ENCODE measurements around the gene CCNE1. TPM values are rescaled to one million over a fixed set of nuclear protein-coding genes. Genes with fewer than 3 reads are reported as not detected.

CCNE1 gene
- total RNA-seq, 1 donor from 2014 or later: 16.5 TPM

DNA sequence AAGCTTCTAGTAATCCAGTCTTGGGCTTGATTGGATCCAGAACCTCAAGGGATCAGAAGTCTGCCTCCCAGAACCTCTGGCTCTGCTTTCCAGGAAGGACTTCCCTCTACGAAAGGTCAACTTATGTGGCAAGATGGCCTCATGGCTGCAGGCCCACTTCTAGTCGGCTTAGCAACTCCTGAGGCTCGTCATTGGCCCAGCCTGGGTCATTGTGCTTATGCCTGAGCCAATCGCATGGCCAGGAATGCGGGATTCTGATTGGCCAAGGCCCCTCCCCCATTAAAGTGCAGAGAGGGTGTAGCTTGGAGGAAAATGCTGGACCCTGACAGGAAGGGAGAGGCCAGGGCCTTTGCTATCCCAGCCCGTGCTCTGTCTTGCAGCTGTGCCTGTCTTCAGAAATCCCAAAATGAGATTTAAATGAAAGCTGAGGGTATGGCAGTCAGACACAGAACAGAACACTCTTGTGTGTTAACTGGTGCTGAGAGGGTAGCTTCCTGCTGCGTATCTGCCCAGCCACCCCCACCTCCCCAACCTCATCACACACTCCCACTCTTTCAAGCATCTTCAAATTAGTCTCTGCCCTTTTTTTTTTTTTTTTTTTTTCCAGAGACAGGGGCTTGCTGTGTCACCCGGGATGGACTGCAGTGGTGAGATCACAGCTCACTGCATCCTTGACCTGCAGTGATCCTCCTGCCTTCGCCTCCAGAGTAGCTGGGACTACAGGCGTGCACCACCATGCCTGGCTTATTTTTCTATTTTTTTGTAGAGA lies 5.5 kb upstream of the CCNE1 start:
- H3K4me1 Mint-ChIP-seq (ENCODE audit: low read depth): peaks cover 11% of the 10 kb centered on the region
- H3K36me3 Mint-ChIP-seq (ENCODE audit: insufficient read depth): no peaks in the 10 kb centered on the region
- no peak overlapping the region for H3K27ac Mint-ChIP-seq
- H3K9me3 Mint-ChIP-seq (ENCODE audit: low read depth): no peaks in the 10 kb centered on the region
- no peak for DNase-seq (ENCODE audit: low spot score, unreplicated experiment)
- no peaks in the 10 kb centered on the region for H3K27me3 Mint-ChIP-seq
- no peak overlapping the region for H3K4me3 Mint-ChIP-seq (ENCODE audit: low read depth)
- TF ChIP-seq, protein P1, sequence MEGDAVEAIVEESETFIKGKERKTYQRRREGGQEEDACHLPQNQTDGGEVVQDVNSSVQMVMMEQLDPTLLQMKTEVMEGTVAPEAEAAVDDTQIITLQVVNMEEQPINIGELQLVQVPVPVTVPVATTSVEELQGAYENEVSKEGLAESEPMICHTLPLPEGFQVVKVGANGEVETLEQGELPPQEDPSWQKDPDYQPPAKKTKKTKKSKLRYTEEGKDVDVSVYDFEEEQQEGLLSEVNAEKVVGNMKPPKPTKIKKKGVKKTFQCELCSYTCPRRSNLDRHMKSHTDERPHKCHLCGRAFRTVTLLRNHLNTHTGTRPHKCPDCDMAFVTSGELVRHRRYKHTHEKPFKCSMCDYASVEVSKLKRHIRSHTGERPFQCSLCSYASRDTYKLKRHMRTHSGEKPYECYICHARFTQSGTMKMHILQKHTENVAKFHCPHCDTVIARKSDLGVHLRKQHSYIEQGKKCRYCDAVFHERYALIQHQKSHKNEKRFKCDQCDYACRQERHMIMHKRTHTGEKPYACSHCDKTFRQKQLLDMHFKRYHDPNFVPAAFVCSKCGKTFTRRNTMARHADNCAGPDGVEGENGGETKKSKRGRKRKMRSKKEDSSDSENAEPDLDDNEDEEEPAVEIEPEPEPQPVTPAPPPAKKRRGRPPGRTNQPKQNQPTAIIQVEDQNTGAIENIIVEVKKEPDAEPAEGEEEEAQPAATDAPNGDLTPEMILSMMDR (IDR thresholded peaks at IDR 0.05; ENCODE audit: unreplicated experiment): no peak

DNA sequence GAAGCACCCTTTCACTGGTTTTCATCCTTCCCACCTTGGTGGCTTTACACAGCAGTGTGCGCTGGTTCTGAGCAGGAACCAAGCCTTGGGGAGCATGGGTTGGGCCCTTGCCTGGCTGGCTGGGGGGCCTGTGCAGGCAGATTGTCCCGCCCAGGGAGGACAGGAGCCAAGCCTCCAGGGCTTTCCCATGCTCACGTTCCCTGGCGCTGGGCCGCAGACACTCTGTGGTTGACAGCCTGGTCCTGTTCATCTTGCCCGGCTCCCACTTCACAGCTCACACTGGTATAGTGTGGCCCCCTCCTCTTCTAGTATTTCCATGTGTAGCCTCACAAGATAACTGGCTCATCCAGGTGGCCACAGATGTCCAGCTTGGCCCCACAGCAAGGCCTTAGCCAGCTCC lies 4.6 kb upstream of the CCNE1 start:
- no peak for DNase-seq (ENCODE audit: low spot score, unreplicated experiment)
- TF ChIP-seq, protein P1 (IDR thresholded peaks at IDR 0.05; ENCODE audit: unreplicated experiment): no peak
- Mint-ChIP-seq H3K27me3 (no peaks in the 10 kb centered on the region), H3K27ac (no peak overlapping the region), H3K4me3 (ENCODE audit: low read depth) (no peak overlapping the region), H3K36me3 (ENCODE audit: insufficient read depth) (no peaks in the 10 kb centered on the region), H3K4me1 (ENCODE audit: low read depth) (peaks cover 11% of the 10 kb centered on the region), H3K9me3 (ENCODE audit: low read depth) (no peaks in the 10 kb centered on the region)

DNA sequence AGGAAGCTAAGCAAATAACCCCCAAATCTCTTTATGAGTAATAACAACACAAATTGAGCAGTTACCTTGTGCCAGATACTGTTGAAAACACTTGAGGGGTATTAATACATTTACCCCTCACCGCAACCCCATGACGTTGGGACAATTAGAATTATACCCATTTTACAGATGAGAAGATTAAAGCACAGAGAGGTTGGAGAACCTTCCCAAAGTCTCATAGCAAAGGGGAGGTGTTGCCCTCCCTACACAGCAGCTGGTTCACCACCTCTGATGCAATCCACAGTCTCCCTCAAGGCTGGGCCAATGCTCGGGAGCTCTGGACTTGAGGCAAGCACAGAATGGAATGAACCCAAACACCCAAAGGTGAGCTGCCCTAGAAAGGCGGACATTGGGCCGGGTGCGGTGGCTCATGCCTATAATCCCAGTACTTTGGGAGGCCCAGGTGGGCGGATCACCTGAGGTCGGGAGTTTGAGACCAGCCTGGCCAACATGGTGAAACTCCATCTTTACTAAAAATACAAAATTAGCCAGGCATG lies 3.9 kb upstream of the CCNE1 start:
- peaks cover 3% of the 10 kb centered on the region for H3K27me3 Mint-ChIP-seq
- H3K4me3 Mint-ChIP-seq (ENCODE audit: low read depth): no peak overlapping the region
- no peak overlapping the region for H3K27ac Mint-ChIP-seq
- H3K4me1 Mint-ChIP-seq (ENCODE audit: low read depth): peaks cover 13% of the 10 kb centered on the region
- DNase-seq (ENCODE audit: low spot score, unreplicated experiment): no peak
- no peaks in the 10 kb centered on the region for H3K36me3 Mint-ChIP-seq (ENCODE audit: insufficient read depth)
- H3K9me3 Mint-ChIP-seq (ENCODE audit: low read depth): no peaks in the 10 kb centered on the region
- TF ChIP-seq, protein P1 (IDR thresholded peaks at IDR 0.05; ENCODE audit: unreplicated experiment): no peak

GRCh38 chr19:29809795-29810503 lies 1.8 kb upstream of the CCNE1 start:
- no peaks in the 10 kb centered on the region for H3K9me3 Mint-ChIP-seq (ENCODE audit: low read depth)
- peaks cover 5% of the 10 kb centered on the region for H3K4me1 Mint-ChIP-seq (ENCODE audit: low read depth)
- no peaks in the 10 kb centered on the region for H3K36me3 Mint-ChIP-seq (ENCODE audit: insufficient read depth)
- peaks cover 6% of the 10 kb centered on the region for H3K27me3 Mint-ChIP-seq
- H3K27ac Mint-ChIP-seq: no peak overlapping the region
- TF ChIP-seq, protein P1 (IDR thresholded peaks at IDR 0.05; ENCODE audit: unreplicated experiment): no peak
- no peak for DNase-seq (ENCODE audit: low spot score, unreplicated experiment)
- H3K4me3 Mint-ChIP-seq (ENCODE audit: low read depth): peak overlapping the region; percentile 71

DNA sequence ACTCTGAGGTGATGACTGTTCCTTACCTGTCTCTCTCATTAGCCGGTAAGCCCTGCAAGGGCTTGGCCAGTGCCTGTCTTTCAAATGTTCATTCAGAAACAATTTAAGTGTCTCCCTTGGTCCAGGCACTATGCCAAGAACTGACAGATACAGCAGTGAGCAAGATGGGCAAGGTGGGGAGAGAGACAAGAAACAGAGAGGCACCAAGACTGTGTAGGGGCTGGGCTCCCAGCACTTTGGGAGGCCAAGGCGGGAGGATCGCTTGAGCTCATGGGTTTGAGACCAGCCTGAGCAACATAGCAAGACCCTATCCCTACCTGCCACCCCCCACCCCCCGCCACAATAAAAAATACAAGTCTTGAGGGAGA lies 1.3 kb upstream of the CCNE1 start:
- H3K9me3 Mint-ChIP-seq (ENCODE audit: low read depth): no peaks in the 10 kb centered on the region
- no peak for DNase-seq (ENCODE audit: low spot score, unreplicated experiment)
- H3K27ac Mint-ChIP-seq: peak overlapping the region; percentile 73
- peaks cover 6% of the 10 kb centered on the region for H3K27me3 Mint-ChIP-seq
- peak overlapping the region; percentile 71 for H3K4me3 Mint-ChIP-seq (ENCODE audit: low read depth)
- H3K36me3 Mint-ChIP-seq (ENCODE audit: insufficient read depth): no peaks in the 10 kb centered on the region
- H3K4me1 Mint-ChIP-seq (ENCODE audit: low read depth): peaks cover 2% of the 10 kb centered on the region
- TF ChIP-seq, protein P1 (IDR thresholded peaks at IDR 0.05; ENCODE audit: unreplicated experiment): no peak

All from progenitor cell of endocrine pancreas (in vitro differentiated cells).